GM21619 (cell line): ENCODE measurements around the gene GLIS1.

ENCODE experiments used
- ATAC-seq: cut with Tn5 transposase; IDR thresholded peaks from one replicate; pipeline ENCODE4 v1.9.1; 2021; ENCODE audit not compliant: unreplicated experiment

The GLIS1 gene

DNA sequence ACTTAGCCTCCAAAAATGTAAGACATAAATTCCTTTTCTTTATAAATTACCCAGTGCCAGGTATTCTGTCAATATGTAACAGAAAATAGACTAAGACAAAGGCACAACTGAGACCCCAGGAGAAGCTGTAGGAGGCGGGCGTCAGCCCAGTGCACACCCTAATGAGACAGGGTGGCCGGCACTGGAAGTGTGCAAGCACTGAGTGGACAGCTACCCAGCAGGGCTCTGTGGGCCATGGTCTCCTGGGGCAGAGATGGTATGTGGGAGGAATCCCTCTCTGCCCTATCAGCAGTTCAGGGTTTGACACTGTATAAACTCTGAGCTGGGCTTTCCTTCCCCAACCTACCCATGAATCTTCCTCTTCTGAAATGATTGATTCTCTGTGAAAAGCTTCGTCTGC lies 139.5 kb downstream of the GLIS1 start:
- no peak for ATAC-seq

- ATAC-seq, result no peak
Observed at GRCh38 chr1:53598966-53599365, 140.0 kb downstream of the GLIS1 start.

- no peak for ATAC-seq
Observed at GRCh38 chr1:53595906-53596305, 143.1 kb downstream of the GLIS1 start.

DNA sequence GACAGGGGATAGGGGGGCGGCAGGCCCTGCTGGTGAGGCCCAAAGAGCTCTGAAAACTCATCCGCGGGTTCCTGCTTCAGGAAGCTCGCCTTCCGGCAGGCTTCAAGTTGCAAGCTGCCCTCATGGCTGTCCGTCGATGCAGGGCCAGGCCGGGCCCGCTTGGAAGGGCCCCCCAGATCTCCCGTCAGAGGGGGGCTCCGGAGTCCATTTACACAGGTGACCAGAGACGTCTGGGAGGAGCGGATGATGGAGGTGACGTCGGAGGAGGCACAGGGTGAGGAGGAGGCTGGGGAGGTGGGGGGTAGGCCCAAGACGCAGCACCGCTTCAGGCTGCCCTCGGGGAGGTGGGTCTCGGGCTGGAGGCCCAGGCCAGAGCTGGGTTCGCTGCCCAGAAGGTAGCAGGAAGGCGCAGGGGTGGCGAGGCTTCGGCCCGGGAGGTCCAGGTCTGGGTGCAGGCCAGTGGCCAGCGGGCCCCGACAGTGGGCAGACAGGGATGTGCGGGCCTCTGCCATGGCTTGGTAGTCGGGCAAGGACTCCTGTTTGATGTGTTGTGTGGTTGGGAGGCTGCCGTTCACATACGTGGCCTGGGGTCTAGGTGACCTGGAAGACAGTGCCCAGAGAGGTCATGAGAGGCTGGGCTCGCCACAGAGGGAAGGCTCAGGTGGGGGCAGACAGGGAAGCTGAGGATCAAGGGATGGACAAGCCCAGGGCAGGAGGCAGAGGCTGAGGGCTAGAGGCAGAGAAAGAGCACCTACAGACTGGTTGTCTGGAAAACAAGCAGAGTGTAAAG lies 144.4 kb downstream of the GLIS1 start:
- no peak for ATAC-seq

DNA sequence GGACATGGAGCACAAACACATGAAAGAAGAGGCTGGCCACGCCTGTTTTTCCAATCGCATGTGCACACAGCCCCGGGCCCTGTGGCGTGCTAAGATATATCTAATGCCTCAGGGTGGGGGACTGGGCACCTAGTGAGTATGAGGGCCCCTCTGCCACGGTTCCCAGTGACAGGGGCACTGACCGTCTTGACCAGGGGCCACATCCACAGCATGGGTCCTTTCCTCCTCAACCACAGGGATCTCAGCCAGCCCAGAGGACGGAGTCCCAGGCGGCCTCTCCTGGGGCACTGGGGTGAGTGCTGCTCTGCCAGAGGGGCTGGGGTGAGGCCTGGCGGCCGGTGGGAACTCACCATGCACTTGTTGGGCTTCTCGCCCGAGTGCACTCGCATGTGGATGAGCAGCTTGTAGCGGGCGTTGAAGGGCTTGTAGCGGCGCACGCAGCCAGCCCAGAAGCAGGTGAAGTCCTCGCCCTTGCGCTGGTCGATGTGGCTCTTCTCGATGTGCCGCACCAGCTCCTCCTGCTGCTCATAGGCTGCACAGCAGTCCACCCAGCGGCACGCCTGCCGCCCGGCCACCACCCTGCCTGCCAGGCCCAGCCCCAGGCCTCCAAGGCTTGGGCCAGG lies 145.1 kb downstream of the GLIS1 start:
- no peak for ATAC-seq

GRCh38 chr1:53592985-53593757 lies 145.8 kb downstream of the GLIS1 start:
- no peak for ATAC-seq

DNA sequence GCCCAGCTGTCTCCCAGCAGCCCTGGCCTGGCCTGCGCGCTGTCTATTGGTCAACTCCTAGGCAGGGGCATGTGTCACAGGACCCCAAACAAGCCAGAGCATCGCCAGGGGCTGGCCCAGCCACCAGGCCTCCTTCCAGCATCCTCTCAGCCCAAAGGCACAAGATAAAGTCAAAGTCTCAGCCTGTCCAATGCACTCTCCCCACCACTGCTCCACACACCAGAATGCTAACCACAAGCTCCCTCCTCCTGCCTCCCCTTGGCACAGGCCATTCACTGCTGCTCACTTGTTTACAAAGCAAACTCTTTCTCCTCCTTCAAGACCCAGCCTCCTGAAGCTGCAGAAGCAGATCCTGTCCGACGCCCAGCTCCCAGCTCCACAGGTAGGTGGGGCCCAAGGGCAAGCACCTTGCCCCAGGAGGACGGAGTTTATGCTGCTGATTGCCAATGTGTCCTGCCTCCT lies 146.4 kb downstream of the GLIS1 start:
- ATAC-seq, result no peak

DNA sequence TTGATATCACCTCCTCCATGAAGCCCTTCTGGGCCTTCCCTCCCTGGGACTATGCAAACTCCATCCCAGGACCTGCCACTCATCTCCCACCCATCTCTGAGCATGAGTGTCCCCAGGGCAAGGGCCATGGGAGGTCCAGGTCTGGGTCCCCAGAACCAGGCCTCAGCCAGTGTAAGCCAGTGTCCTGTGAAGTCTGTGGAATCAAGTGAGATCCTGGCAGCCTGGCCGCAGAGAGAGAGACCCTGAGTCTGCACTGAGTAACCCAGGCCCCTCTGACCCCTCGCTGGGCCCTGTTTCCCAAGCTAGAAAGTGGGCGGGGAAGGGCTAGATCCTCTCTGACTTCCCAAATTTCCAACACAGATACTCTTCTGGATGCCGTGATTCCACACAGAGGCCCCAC lies 147.0 kb downstream of the GLIS1 start:
- no peak for ATAC-seq

DNA sequence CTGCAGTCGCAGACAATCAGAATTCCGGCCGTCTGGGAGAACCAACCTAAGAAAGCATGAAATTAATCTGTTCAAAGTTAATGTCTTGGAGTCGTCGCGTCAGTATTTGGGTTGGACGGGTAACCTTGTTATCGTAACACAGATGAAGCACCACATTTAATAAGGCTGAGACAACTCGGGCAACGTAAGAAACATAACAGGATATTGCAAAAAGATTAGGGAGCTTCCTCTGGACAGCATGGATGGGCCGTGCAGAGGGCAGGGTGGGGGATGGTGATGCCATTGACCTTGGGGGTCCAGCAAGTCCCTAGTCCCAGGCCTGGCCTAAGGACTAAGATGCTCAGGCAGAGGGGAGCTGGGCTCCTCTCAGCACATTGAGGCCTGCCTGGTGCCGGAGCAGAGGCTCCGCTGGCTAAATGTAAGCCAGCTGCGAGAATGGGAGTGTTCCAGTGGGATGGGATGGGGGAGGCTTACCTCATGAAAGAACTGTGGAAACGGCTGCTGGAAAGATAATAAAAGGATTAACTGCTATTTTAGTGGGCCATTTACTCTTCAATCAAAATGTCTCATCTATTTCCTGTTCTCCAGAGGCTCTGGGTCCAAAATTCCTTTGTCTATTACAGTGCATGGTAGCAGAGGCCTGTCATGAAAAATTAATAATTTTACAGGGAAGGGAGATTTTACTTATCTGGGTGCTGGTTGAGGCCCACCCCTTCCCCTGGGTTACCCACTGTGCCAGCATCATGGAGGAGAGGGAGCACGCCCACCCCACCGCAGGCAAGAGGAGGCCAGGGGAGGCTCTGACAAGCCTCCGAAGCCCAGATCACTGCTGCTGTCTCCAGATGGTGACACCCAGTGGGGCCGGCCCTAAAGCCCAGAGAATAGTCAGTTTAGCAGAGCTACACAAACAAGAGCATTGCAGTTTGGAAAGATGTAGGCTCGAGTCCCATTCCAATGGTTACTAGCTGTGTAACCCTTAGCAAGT lies 148.1 kb downstream of the GLIS1 start:
- no peak for ATAC-seq

DNA sequence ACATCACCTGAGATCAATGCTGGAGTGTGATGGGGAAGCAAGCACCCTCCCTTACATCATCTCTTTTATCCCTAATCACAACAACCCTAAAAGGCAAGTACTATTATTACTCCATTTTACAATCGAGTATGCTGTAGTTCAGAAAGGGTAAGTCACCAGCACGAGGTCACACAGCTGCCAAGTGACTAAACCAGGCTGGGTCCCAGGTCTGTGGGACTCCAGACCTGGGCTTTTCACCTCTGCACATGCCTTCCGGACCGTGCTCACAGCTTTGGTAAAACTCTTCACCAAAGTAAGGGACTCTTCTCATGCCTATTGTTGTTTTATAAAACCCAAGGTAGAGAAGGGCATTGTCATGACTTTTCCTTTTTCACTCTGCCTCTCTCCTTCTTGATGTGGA lies 148.9 kb downstream of the GLIS1 start:
- ATAC-seq, result no peak

GRCh38 chr1:53589043-53589887 lies 149.7 kb downstream of the GLIS1 start:
- no peak for ATAC-seq

DNA sequence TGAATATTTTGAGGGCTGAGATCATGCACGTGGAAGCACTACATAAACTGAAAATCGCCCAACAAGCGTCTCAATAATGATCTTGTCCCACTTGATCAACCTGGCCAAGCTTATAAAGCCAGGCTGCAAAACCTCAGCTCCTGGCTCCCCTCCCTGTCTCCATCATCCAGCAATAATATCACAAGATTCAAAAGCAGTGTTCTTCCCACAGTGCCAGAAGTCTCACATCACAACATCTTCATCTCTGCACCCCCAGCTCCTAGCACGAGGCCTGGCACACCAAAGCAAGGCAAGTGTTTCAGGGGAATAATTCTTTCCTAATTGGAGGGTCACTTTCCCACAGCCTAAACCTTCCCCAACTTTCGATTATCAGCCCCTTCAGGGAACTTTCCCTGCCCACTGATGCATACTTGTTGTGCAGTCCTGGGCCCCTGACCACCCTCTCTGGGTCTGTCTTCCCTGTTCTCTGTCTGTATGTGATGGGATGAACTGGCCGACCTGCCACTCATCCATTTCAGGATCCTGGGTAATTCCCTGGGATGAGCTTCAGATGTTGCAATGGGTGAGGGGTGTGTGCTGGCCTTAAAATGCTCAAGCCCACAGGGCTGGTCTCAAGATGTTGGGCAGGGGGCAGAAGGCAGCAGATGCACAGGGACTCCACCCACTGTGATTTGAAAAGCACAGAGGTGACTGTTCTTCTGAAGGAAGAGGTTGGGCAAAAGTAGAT lies 150.7 kb downstream of the GLIS1 start:
- no peak for ATAC-seq

DNA sequence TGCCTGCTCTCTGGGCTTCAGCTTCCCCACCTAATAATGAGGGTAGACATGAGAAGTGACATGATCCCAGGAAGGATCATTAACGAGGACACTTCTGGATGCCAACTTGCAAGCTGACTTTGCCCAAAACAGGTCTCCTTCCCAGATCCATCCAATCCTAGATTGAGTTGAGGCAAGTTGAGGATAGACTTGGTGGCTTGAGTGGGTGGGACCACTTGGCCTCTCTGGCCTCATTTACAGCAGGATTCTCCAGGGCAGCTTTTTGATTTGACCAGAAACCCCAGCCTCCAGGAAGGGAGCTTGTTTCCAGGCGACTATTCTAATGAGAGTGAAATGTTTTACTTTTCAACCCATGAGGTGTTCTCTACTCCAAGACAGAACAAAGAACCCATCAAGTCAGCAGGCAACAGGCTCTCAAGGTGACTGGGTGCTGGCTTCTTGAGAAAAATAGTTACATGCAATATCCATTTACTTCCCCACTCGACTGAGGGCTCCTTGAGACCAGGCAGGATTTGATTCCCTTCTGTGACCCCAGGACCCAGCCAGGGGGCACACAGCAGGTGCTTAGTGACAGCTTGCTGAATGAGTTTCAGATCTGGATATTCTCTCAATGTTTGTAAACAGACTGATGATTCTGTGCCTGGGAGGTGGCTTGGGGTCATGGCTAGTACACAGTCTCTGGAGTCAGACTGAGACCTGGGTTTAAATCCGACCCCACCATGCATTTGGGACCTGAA lies 151.5 kb downstream of the GLIS1 start:
- no peak for ATAC-seq

DNA sequence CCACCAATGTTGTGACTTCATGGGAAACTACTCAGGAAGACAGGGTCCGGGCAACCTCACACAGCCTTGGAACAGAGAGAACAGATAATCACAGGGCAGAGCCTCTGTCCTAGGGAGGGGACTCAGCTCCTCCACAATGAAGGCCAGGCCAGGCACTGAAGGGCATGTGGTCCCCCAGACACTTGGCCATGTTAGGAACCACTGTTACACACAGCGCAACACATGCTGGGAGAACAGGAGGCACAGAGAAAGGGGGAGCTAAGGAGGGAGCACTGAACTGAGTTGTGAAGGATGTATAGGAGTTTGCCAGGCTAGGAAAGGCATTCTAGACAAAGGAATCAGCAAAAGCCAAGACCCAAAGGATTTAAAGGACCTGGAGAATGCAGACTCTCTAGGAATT lies 152.2 kb downstream of the GLIS1 start:
- ATAC-seq, result no peak

GRCh38 chr1:53585565-53585964 lies 153.4 kb downstream of the GLIS1 start:
- no peak for ATAC-seq

GRCh38 chr1:53585129-53585528 lies 153.8 kb downstream of the GLIS1 start:
- no peak for ATAC-seq

GRCh38 chr1:53584777-53585107 lies 154.2 kb downstream of the GLIS1 start:
- ATAC-seq, result no peak
